Suprapubic skin (tissue), 4 donors: ENCODE measurements around the gene ATP6V1F. TPM values are rescaled to one million over a fixed set of nuclear protein-coding genes. Genes with fewer than 3 reads are reported as not detected.

Experiments used
- DNase-seq, 2 donors: peaks; one replicate each; pipeline ENCODE4 v3.0.0-alpha.2; 2019; ENCODE audit warnings: low spot score in 2 of 2
- H3K27ac ChIP-seq: fragments of 200-600 bp; sonication (generic); one replicate; pipeline ENCODE4 v1.5.1; 2019
- H3K27me3 ChIP-seq: fragments of 200-600 bp; sonication (generic); one replicate; pipeline ENCODE4 v1.5.1; 2019
- H3K36me3 ChIP-seq: fragments of 200-600 bp; sonication (generic); one replicate; pipeline ENCODE4 v1.5.1; 2019
- H3K4me1 ChIP-seq: fragments of 200-600 bp; sonication (generic); one replicate; pipeline ENCODE4 v1.5.1; 2019
- H3K4me3 ChIP-seq: fragments of 200-600 bp; sonication (generic); one replicate; pipeline ENCODE4 v1.5.1; 2019; ENCODE audit warnings: mild to moderate bottlenecking
- H3K9me3 ChIP-seq: fragments of 200-600 bp; sonication (generic); one replicate; pipeline ENCODE4 v1.5.1; 2019
- EP300 ChIP-seq: sonication (generic); formaldehyde crosslinking; IDR thresholded peaks from one replicate; pipeline ENCODE4 v1.6.1; 2017; ENCODE audit warnings: antibody characterized with exemption
- POLR2A ChIP-seq, 2 donors: fragments of 450-650 bp; IDR thresholded peaks; one replicate each; pipeline ENCODE4 v1.6.1; 2017; ENCODE audit warnings: antibody characterized with exemption in 2 of 2, mild to moderate bottlenecking in 2 of 2, moderate library complexity in 2 of 2
- POLR2AphosphoS5 ChIP-seq, 3 donors: sonication (generic); formaldehyde crosslinking; IDR thresholded peaks; one replicate each; pipeline ENCODE4 v1.6.1; 2017; ENCODE audit warnings: antibody characterized with exemption in 3 of 3
- WGBS: methylation state at CpG from one replicate; pipeline ENCODE4 v1.1.5; 2018; 5-methylcytosine and 5-hydroxymethylcytosine counted together
- total RNA-seq, 4 donors: library from RNA; depleted of rRNA; stranded (reverse); fragments of >200 nt; gene quantifications; one replicate each; pipeline ENCODE4 v1.1.0, GENCODE V29; 2016
- TF ChIP-seq, protein P1 (sequence below), 2 donors: fragments of 200-600 bp in 1 of 2; fragments of 450-650 bp in 1 of 2; sonication (generic) in 1 of 2; IDR thresholded peaks; one replicate each; pipeline ENCODE4 v1.5.1; 2016 to 2019; ENCODE audit warnings: antibody characterized with exemption in 2 of 2, mild to moderate bottlenecking in 1 of 2, moderate library complexity in 1 of 2

Gene ATP6V1F
- total RNA-seq, 4 donors from 2014 or later: 78.4 to 165 (median 148) TPM

- no peaks in the 10 kb centered on the region for H3K9me3 ChIP-seq
- peak in 1 of 2 donors; percentile 40 for DNase-seq
- whole genome bisulfite sequencing: 89% methylated on average over 2 of the region's 10 CpGs
- H3K4me3 ChIP-seq: no peak overlapping the region
- no peak overlapping the region for H3K27ac ChIP-seq
- peaks cover 31% of the 10 kb centered on the region for H3K4me1 ChIP-seq
- peaks cover 54% of the 10 kb centered on the region for H3K27me3 ChIP-seq
- TF ChIP-seq POLR2AphosphoS5 (IDR thresholded peaks at IDR 0.05) (no peak), POLR2A (IDR thresholded peaks at IDR 0.05) (no peak), EP300 (no peak)
- TF ChIP-seq, protein P1, sequence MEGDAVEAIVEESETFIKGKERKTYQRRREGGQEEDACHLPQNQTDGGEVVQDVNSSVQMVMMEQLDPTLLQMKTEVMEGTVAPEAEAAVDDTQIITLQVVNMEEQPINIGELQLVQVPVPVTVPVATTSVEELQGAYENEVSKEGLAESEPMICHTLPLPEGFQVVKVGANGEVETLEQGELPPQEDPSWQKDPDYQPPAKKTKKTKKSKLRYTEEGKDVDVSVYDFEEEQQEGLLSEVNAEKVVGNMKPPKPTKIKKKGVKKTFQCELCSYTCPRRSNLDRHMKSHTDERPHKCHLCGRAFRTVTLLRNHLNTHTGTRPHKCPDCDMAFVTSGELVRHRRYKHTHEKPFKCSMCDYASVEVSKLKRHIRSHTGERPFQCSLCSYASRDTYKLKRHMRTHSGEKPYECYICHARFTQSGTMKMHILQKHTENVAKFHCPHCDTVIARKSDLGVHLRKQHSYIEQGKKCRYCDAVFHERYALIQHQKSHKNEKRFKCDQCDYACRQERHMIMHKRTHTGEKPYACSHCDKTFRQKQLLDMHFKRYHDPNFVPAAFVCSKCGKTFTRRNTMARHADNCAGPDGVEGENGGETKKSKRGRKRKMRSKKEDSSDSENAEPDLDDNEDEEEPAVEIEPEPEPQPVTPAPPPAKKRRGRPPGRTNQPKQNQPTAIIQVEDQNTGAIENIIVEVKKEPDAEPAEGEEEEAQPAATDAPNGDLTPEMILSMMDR (IDR thresholded peaks at IDR 0.05): no peak
- no peaks in the 10 kb centered on the region for H3K36me3 ChIP-seq
Measured at GRCh38 chr7:128913870-128914565, 51.4 kb downstream of the ATP6V1F start.

GRCh38 chr7:128914566-128915151, 52.0 kb downstream of the ATP6V1F start:
- Histone ChIP-seq H3K4me3 (peak overlapping the region; percentile 36), H3K4me1 (peaks cover 26% of the 10 kb centered on the region), H3K27ac (no peak overlapping the region), H3K9me3 (no peaks in the 10 kb centered on the region), H3K36me3 (no peaks in the 10 kb centered on the region), H3K27me3 (peaks cover 49% of the 10 kb centered on the region)
- 34% methylated on average over 10 of the region's 11 CpGs for WGBS
- DNase-seq: peak in 1 of 2 donors; percentile 48
- TF ChIP-seq, protein P1 (IDR thresholded peaks at IDR 0.05): no peak
- no peak for TF ChIP-seq EP300
- no peak for TF ChIP-seq POLR2AphosphoS5 (IDR thresholded peaks at IDR 0.05)
- TF ChIP-seq POLR2A (IDR thresholded peaks at IDR 0.05): no peak

GRCh38 chr7:128915271-128915819, 52.7 kb downstream of the ATP6V1F start:
- no peaks in the 10 kb centered on the region for H3K9me3 ChIP-seq
- peaks cover 47% of the 10 kb centered on the region for H3K27me3 ChIP-seq
- TF ChIP-seq EP300: no peak
- TF ChIP-seq, protein P1 (IDR thresholded peaks at IDR 0.05): no peak
- no peak for TF ChIP-seq POLR2A (IDR thresholded peaks at IDR 0.05)
- no peak for TF ChIP-seq POLR2AphosphoS5 (IDR thresholded peaks at IDR 0.05)
- WGBS: 7% methylated on average over 28 of the region's 34 CpGs
- no peaks in the 10 kb centered on the region for H3K36me3 ChIP-seq
- peak overlapping the region; percentile 36 for H3K4me3 ChIP-seq
- peak in 1 of 2 donors; percentile 49 for DNase-seq
- H3K27ac ChIP-seq: no peak overlapping the region
- H3K4me1 ChIP-seq: peaks cover 19% of the 10 kb centered on the region

Other genes with a start within 250 kb of the ATP6V1F start
- 1 to 10 TPM in 3 of 4 donors, under 1 TPM in 1; 0.42 to 3.5 (median 1.3) TPM for gene GARIN1A, start 190.6 kb upstream of the ATP6V1F start, total RNA-seq
- gene CALU, start 123.5 kb upstream of the ATP6V1F start, total RNA-seq: 10 to 100 TPM; 32.4 to 44.1 (median 36.7) TPM
- not detected for gene OPN1SW, start 87.1 kb upstream of the ATP6V1F start, total RNA-seq
- 1 to 10 TPM in 3 of 4 donors, under 1 TPM in 1; 0.95 to 4.8 (median 2.1) TPM for gene CCDC136, start 70.9 kb upstream of the ATP6V1F start, total RNA-seq
- 1 to 10 TPM; 3.8 to 5.1 (median 4.3) TPM for gene FLNC, start 32.5 kb upstream of the ATP6V1F start, total RNA-seq
- gene KCP, start 47.9 kb downstream of the ATP6V1F start, total RNA-seq: under 1 TPM; 0.17 to 0.57 (median 0.36) TPM
- 10 to 100 TPM in 3 of 4 donors, 1 to 10 TPM in 1; 8.9 to 22.8 (median 18.6) TPM for gene IRF5, start 75.1 kb downstream of the ATP6V1F start, total RNA-seq
- gene TNPO3, start 192.3 kb downstream of the ATP6V1F start, total RNA-seq: 10 to 100 TPM; 30.8 to 43.4 (median 34.4) TPM